HCT116 (cell line): ENCODE data around the gene SCFD1. TPM values are rescaled to one million over a fixed set of nuclear protein-coding genes. Genes with fewer than 3 reads are reported as not detected.

Experiments
- ATAC-seq: fragments of 200-7000 bp; cut with Tn5 transposase; 2 replicates; pipeline ENCODE4 v1.9.1; 2020; ENCODE audit warnings: mild to moderate bottlenecking, moderate library complexity
- BruUV-seq: library from RNA; stranded (reverse); fragments of 400-500 nt; replicated peaks from 2 replicates; lab custom pipeline; 2021; lab: Mats Ljungman, UMichigan
- CTCF ChIA-PET: fragments of 300-600 bp; sonication (Branson Sonifier 250); formaldehyde crosslinking; loops from one replicate; lab custom pipeline; 2021; ENCODE audit warnings: antibody characterized with exemption; lab: Charles Lee
- POLR2A ChIA-PET: fragments of 300-600, 350-600 bp; sonication (Branson Sonifier 250); formaldehyde crosslinking; loops from one replicate; lab custom pipeline; 2021; ENCODE audit warnings: antibody characterized with exemption; lab: Charles Lee
- RAD21 ChIA-PET, 2 experiments: fragments of 300-600 bp; sonication (Branson Sonifier 250); formaldehyde crosslinking; loops; one replicate each; lab custom pipeline; 2023; ENCODE audit warnings: low total read pairs in 2 of 2; ENCODE audit not compliant: uncharacterized antibody in 2 of 2, unreplicated experiment in 2 of 2, low non-redundant PET in 1 of 2; lab: Charles Lee
- DNase-seq: peaks from one replicate; pipeline ENCODE4 v3.0.0-alpha.2; 2010; ENCODE audit warnings: low read depth, low spot score
- H2AFZ ChIP-seq: fragments of 200-600 bp; shearing (Covaris generic), sonication (generic); 2 replicates; pipeline ENCODE4 v1.6.1; 2017; ENCODE audit warnings: low read depth, mixed run types, mixed read lengths, antibody characterized with exemption, low read length; ENCODE audit not compliant: poor library complexity, severe bottlenecking
- H3K27ac ChIP-seq: 2 replicates; pipeline ENCODE4 v1.5.1; 2012; ENCODE audit warnings: low read depth, low read length
- H3K27me3 ChIP-seq: fragments of 200-600 bp; sonication (generic); 2 replicates; pipeline ENCODE4 v1.6.1; 2016; ENCODE audit warnings: mixed run types, low read length, mixed read lengths; ENCODE audit not compliant: insufficient read depth
- H3K36me3 ChIP-seq, 2 experiments: fragments of 200-500 bp in 1 of 2; fragments of 200-600 bp in 1 of 2; sonication (Bioruptor generic) in 1 of 2; sonication (generic) in 1 of 2; 2 replicates each; pipeline versions ENCODE4 v1.5.1 to v1.6.1; 2014 to 2016; ENCODE audit warnings: low read length in 2 of 2, inconsistent platforms in 1 of 2, mixed read lengths in 1 of 2, mixed run types in 1 of 2; ENCODE audit not compliant: insufficient read depth in 2 of 2, control insufficient read depth in 1 of 2
- H3K4me1 ChIP-seq, 2 experiments: fragments of 200-600 bp in 1 of 2; sonication (generic) in 1 of 2; 2 replicates each; pipeline versions ENCODE4 v1.5.1 to v1.6.1; 2012 to 2017; ENCODE audit warnings: low read length in 2 of 2, inconsistent platforms in 1 of 2, mild to moderate bottlenecking in 1 of 2, mixed read lengths in 1 of 2, mixed run types in 1 of 2, moderate library complexity in 1 of 2; ENCODE audit not compliant: insufficient read depth in 2 of 2, control insufficient read depth in 1 of 2
- H3K4me2 ChIP-seq: fragments of 200-600 bp; sonication (generic); 2 replicates; pipeline ENCODE4 v1.6.1; 2017; ENCODE audit warnings: mixed run types, low read length, mixed read lengths
- H3K4me3 ChIP-seq, 2 experiments: fragments of 200-600 bp in 1 of 2; sonication (generic) in 1 of 2; replicated peaks in 1 of 2; 2 replicates each; pipeline ENCODE4 v1.5.1; 2011 to 2016; ENCODE audit warnings: low read length in 2 of 2, control low read depth in 1 of 2, low read depth in 1 of 2, mild to moderate bottlenecking in 1 of 2, mixed read lengths in 1 of 2, mixed run types in 1 of 2
- H3K79me2 ChIP-seq: fragments of 200-600 bp; sonication (generic); 2 replicates; pipeline ENCODE4 v1.6.1; 2017; ENCODE audit warnings: mild to moderate bottlenecking, mixed run types, low read length, moderate library complexity, mixed read lengths; ENCODE audit not compliant: insufficient read depth
- H3K9ac ChIP-seq: fragments of 200-600 bp; sonication (generic); 2 replicates; pipeline ENCODE4 v1.6.1; 2016; ENCODE audit warnings: low read length, mixed read lengths
- H3K9me2 ChIP-seq: fragments of 200-600 bp; sonication (generic), shearing (Covaris generic); 2 replicates; pipeline ENCODE4 v1.6.1; 2017; ENCODE audit warnings: mixed run types, mild to moderate bottlenecking, moderate library complexity; ENCODE audit not compliant: insufficient read depth
- H3K9me3 ChIP-seq, 2 experiments: fragments of 200-500 bp in 1 of 2; fragments of 200-600 bp in 1 of 2; sonication (Bioruptor generic) in 1 of 2; sonication (generic) in 1 of 2; 2 replicates each; pipeline ENCODE4 v1.6.1; 2014 to 2017; ENCODE audit warnings: low read length in 2 of 2, mixed read lengths in 2 of 2, inconsistent platforms in 1 of 2, low read depth in 1 of 2, mild to moderate bottlenecking in 1 of 2, mixed run types in 1 of 2, moderate library complexity in 1 of 2; ENCODE audit not compliant: control insufficient read depth in 1 of 2, insufficient read depth in 1 of 2
- H4K20me1 ChIP-seq: fragments of 200-600 bp; sonication (generic), shearing (Covaris generic); 2 replicates; pipeline ENCODE4 v1.6.1; 2017; ENCODE audit warnings: mixed run types, mild to moderate bottlenecking, moderate library complexity; ENCODE audit not compliant: insufficient read depth
- CEBPB ChIP-seq: IDR thresholded peaks from 2 replicates; pipeline ENCODE4 v1.6.1; 2012; ENCODE audit warnings: low read depth
- EGR1 ChIP-seq: IDR thresholded peaks from 2 replicates; pipeline ENCODE4 v1.6.1; 2012; ENCODE audit warnings: low read depth
- ELF1 ChIP-seq: IDR thresholded peaks from 2 replicates; pipeline ENCODE4 v1.6.1; 2012; ENCODE audit warnings: low read depth, borderline replicate concordance
- EZH2 ChIP-seq: fragments of 200-600 bp; sonication (generic); IDR thresholded peaks from 2 replicates; pipeline ENCODE4 v1.6.1; 2017; ENCODE audit warnings: antibody characterized with exemption, mixed run types
- EZH2phosphoT487 ChIP-seq: fragments of 200-600 bp; IDR thresholded peaks from 2 replicates; pipeline ENCODE4 v1.6.1; 2018; ENCODE audit warnings: antibody characterized with exemption, borderline replicate concordance
- FOSL1 ChIP-seq: IDR thresholded peaks from 2 replicates; pipeline ENCODE4 v1.6.1; 2012; ENCODE audit warnings: low read depth
- POLR2A ChIP-seq: IDR thresholded peaks from 2 replicates; pipeline ENCODE4 v1.7.0; 2011; ENCODE audit warnings: borderline replicate concordance; ENCODE audit not compliant: insufficient read depth, insufficient read length; ENCODE audit errors: extremely low read depth
- POLR2AphosphoS5 ChIP-seq: IDR thresholded peaks from 2 replicates; pipeline ENCODE4 v1.6.1; 2011; ENCODE audit warnings: mild to moderate bottlenecking, low read depth, low read length, moderate library complexity
- RAD21 ChIP-seq: IDR thresholded peaks from 2 replicates; pipeline ENCODE4 v1.6.1; 2012; ENCODE audit warnings: low read depth, mild to moderate bottlenecking
- SIN3A ChIP-seq: IDR thresholded peaks from 2 replicates; pipeline ENCODE4 v1.6.1; 2012; ENCODE audit warnings: low read depth
- SP1 ChIP-seq: IDR thresholded peaks from 2 replicates; pipeline ENCODE4 v1.6.1; 2012; ENCODE audit warnings: low read depth
- TCF7L2 ChIP-seq: IDR thresholded peaks from 2 replicates; pipeline ENCODE4 v1.7.0; 2011; ENCODE audit warnings: borderline replicate concordance, inconsistent platforms; ENCODE audit not compliant: insufficient read depth, insufficient read length; ENCODE audit errors: extremely low read depth
- YY1 ChIP-seq: IDR thresholded peaks from 2 replicates; pipeline ENCODE4 v1.6.1; 2011; ENCODE audit warnings: low read length, low read depth, moderate library complexity, mild to moderate bottlenecking; ENCODE audit not compliant: insufficient replicate concordance; ENCODE audit errors: extremely low read depth
- ZFX ChIP-seq: fragments of 450-650 bp; IDR thresholded peaks from 2 replicates; pipeline ENCODE4 v1.6.1; 2017
- intact Hi-C: fragments of 100-400 bp; cut with micrococcal nuclease; formaldehyde crosslinking; loops from 2 replicates; pipeline ENCODE4 v1.10.0; 2022
- total RNA-seq: library from RNA; stranded (reverse); gene quantifications from one replicate; pipeline ENCODE4 v1.2.1, GENCODE V29; 2021; ENCODE audit not compliant: unreplicated experiment
- TF ChIP-seq, protein P1 (sequence below): IDR thresholded peaks from 2 replicates; pipeline ENCODE4 v1.6.1; 2012; ENCODE audit warnings: low read depth
- TF ChIP-seq, protein P2 (sequence below): IDR thresholded peaks from 2 replicates; pipeline ENCODE4 v1.6.1; 2012
- TF ChIP-seq, protein P3 (sequence below), 3 experiments: fragments of 200-600 bp in 1 of 3; sonication (generic) in 1 of 3; IDR thresholded peaks in 2 of 3; conservative IDR thresholded peaks in 1 of 3; 2 replicates each; pipeline ENCODE4 v1.5.1; 2012 to 2017; ENCODE audit warnings: low read depth in 2 of 3, low read length in 2 of 3, antibody characterized with exemption in 1 of 3, borderline replicate concordance in 1 of 3, control low read depth in 1 of 3, mild to moderate bottlenecking in 1 of 3, mixed read lengths in 1 of 3, mixed run types in 1 of 3, moderate library complexity in 1 of 3; ENCODE audit not compliant: insufficient read depth in 1 of 3
- TF ChIP-seq, protein P4 (sequence below): IDR thresholded peaks from 2 replicates; pipeline ENCODE4 v1.6.1; 2011; ENCODE audit warnings: mild to moderate bottlenecking, low read length, moderate library complexity; ENCODE audit not compliant: insufficient replicate concordance; ENCODE audit errors: extremely low read depth
- TF ChIP-seq, protein P5 (sequence below): IDR thresholded peaks from 2 replicates; pipeline ENCODE4 v1.6.1; 2012

Gene SCFD1
- total RNA-seq, 1 experiment from 2014 or later, result 71.1 TPM

DNA sequence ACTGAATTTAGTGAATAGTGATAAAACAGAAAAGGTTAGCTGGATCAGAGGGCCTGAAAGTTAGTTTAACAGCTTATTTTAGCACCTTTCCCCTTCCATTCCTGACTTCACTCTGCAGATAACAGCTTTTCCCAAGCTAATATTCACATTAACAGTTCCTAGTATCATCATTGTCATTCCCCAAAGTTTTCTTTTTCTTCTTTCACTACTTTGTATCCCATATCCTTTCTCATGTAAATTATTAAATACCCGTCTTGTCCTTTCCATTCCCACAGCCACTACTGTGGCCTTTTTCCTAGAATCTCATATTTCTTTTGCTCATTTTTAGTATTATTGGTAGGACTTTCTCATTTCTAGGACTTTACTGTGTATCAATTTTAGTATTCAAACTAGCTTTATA, 70.5 kb downstream of the SCFD1 start:
- H4K20me1 ChIP-seq, result 0 out of 2 replicates have a peak, but pooled peaks cover 4% of the 10 kb centered on the region
- H2AFZ ChIP-seq, result no peak overlapping the region
- no peaks in the 10 kb centered on the region for H3K9me2 ChIP-seq
- H3K4me3 ChIP-seq, result no peak overlapping the region
- ChIA-PET RAD21 (no interaction called here), POLR2A (no interaction called here), CTCF (interaction anchor here (1.6 kb wide), 1 partner anchor 10 kb away, joined by 5 read pairs; no protein-coding TSS in a partner anchor)
- ATAC-seq, result no peak
- no peak for DNase-seq
- no peak overlapping the region for H3K27ac ChIP-seq
- no TSS peak for BruUV-seq
- no peak overlapping the region for H3K9ac ChIP-seq
- H3K4me2 ChIP-seq, result no peak overlapping the region
- no peaks in the 10 kb centered on the region for H3K4me1 ChIP-seq
- H3K79me2 ChIP-seq, result peaks cover 5% of the 10 kb centered on the region; the same call in 1 of the 2 replicates
- no peaks in the 10 kb centered on the region for H3K9me3 ChIP-seq
- intact Hi-C loops, result no loop called here
- no peaks in the 10 kb centered on the region for H3K27me3 ChIP-seq
- H3K36me3 ChIP-seq, result 0 out of 4 replicates have a peak, but pooled peaks cover 0 to 4% of the 10 kb centered on the region in 2 experiments
- TF ChIP-seq ELF1, result no peak
- no peak for TF ChIP-seq YY1
- TF ChIP-seq, protein P1, sequence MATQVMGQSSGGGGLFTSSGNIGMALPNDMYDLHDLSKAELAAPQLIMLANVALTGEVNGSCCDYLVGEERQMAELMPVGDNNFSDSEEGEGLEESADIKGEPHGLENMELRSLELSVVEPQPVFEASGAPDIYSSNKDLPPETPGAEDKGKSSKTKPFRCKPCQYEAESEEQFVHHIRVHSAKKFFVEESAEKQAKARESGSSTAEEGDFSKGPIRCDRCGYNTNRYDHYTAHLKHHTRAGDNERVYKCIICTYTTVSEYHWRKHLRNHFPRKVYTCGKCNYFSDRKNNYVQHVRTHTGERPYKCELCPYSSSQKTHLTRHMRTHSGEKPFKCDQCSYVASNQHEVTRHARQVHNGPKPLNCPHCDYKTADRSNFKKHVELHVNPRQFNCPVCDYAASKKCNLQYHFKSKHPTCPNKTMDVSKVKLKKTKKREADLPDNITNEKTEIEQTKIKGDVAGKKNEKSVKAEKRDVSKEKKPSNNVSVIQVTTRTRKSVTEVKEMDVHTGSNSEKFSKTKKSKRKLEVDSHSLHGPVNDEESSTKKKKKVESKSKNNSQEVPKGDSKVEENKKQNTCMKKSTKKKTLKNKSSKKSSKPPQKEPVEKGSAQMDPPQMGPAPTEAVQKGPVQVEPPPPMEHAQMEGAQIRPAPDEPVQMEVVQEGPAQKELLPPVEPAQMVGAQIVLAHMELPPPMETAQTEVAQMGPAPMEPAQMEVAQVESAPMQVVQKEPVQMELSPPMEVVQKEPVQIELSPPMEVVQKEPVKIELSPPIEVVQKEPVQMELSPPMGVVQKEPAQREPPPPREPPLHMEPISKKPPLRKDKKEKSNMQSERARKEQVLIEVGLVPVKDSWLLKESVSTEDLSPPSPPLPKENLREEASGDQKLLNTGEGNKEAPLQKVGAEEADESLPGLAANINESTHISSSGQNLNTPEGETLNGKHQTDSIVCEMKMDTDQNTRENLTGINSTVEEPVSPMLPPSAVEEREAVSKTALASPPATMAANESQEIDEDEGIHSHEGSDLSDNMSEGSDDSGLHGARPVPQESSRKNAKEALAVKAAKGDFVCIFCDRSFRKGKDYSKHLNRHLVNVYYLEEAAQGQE, result no peak
- TF ChIP-seq POLR2A, result no peak
- TF ChIP-seq CEBPB, result no peak
- TF ChIP-seq, protein P2, sequence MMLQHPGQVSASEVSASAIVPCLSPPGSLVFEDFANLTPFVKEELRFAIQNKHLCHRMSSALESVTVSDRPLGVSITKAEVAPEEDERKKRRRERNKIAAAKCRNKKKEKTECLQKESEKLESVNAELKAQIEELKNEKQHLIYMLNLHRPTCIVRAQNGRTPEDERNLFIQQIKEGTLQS, result no peak
- TF ChIP-seq SP1, result no peak
- TF ChIP-seq TCF7L2, result no peak
- TF ChIP-seq, protein P3, sequence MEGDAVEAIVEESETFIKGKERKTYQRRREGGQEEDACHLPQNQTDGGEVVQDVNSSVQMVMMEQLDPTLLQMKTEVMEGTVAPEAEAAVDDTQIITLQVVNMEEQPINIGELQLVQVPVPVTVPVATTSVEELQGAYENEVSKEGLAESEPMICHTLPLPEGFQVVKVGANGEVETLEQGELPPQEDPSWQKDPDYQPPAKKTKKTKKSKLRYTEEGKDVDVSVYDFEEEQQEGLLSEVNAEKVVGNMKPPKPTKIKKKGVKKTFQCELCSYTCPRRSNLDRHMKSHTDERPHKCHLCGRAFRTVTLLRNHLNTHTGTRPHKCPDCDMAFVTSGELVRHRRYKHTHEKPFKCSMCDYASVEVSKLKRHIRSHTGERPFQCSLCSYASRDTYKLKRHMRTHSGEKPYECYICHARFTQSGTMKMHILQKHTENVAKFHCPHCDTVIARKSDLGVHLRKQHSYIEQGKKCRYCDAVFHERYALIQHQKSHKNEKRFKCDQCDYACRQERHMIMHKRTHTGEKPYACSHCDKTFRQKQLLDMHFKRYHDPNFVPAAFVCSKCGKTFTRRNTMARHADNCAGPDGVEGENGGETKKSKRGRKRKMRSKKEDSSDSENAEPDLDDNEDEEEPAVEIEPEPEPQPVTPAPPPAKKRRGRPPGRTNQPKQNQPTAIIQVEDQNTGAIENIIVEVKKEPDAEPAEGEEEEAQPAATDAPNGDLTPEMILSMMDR (IDR thresholded peaks at IDR 0.05 in 2 of 3, conservative IDR thresholded peaks at IDR 0.05 in 1 of 3; ENCODE audit: borderline replicate concordance in 1 of 3, insufficient read depth in 1 of 3, low read depth in 2 of 3, low read length in 2 of 3), result no peak
- TF ChIP-seq FOSL1, result no peak
- TF ChIP-seq EZH2, result no peak
- TF ChIP-seq RAD21, result no peak
- TF ChIP-seq, protein P4, sequence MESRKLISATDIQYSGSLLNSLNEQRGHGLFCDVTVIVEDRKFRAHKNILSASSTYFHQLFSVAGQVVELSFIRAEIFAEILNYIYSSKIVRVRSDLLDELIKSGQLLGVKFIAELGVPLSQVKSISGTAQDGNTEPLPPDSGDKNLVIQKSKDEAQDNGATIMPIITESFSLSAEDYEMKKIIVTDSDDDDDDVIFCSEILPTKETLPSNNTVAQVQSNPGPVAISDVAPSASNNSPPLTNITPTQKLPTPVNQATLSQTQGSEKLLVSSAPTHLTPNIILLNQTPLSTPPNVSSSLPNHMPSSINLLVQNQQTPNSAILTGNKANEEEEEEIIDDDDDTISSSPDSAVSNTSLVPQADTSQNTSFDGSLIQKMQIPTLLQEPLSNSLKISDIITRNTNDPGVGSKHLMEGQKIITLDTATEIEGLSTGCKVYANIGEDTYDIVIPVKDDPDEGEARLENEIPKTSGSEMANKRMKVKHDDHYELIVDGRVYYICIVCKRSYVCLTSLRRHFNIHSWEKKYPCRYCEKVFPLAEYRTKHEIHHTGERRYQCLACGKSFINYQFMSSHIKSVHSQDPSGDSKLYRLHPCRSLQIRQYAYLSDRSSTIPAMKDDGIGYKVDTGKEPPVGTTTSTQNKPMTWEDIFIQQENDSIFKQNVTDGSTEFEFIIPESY, result no peak
- no peak for TF ChIP-seq EZH2phosphoT487
- TF ChIP-seq, protein P5, sequence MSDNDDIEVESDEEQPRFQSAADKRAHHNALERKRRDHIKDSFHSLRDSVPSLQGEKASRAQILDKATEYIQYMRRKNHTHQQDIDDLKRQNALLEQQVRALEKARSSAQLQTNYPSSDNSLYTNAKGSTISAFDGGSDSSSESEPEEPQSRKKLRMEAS, result no peak
- TF ChIP-seq POLR2AphosphoS5, result no peak
- no peak for TF ChIP-seq SIN3A
- TF ChIP-seq EGR1, result no peak
- TF ChIP-seq ZFX, result no peak
